ENCODE results near the gene JHY.

Gene JHY

GRCh38 chr11:122872046-122872445 is 10.5 kb upstream of the JHY start:
- no peak for DNase-seq (ENCODE audit: insufficient read length, low spot score)
- no peak for FAIRE-seq
- TF ChIP-seq, protein P1, sequence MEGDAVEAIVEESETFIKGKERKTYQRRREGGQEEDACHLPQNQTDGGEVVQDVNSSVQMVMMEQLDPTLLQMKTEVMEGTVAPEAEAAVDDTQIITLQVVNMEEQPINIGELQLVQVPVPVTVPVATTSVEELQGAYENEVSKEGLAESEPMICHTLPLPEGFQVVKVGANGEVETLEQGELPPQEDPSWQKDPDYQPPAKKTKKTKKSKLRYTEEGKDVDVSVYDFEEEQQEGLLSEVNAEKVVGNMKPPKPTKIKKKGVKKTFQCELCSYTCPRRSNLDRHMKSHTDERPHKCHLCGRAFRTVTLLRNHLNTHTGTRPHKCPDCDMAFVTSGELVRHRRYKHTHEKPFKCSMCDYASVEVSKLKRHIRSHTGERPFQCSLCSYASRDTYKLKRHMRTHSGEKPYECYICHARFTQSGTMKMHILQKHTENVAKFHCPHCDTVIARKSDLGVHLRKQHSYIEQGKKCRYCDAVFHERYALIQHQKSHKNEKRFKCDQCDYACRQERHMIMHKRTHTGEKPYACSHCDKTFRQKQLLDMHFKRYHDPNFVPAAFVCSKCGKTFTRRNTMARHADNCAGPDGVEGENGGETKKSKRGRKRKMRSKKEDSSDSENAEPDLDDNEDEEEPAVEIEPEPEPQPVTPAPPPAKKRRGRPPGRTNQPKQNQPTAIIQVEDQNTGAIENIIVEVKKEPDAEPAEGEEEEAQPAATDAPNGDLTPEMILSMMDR (IDR thresholded peaks at IDR 0.05; ENCODE audit: insufficient read depth, missing control alignments), result no peak

DNA sequence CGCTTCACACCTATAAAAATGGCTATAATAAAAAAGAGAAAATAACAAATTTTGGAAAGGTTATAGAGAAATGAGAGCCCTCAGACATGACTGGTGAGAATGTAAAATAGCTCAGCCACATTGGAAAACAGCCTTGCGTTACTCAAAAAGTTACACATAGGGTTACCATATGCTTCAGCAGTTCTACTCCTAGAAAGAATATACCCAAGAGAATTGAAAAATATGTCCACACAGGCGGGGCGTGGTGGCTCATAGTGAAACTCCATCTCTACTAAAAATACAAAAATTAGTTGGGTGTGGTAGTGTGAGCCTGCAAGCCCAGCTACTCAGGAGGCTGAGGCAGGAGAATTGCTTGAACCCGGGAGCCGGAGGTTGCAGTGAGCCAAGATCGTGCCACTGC is 7.6 kb upstream of the JHY start:
- DNase-seq (ENCODE audit: insufficient read length, low spot score) (no peak), FAIRE-seq (no peak)
- TF ChIP-seq, protein P1 (IDR thresholded peaks at IDR 0.05; ENCODE audit: insufficient read depth, missing control alignments), result no peak

- TF ChIP-seq, protein P1 (IDR thresholded peaks at IDR 0.05; ENCODE audit: insufficient read depth, missing control alignments), result no peak
- FAIRE-seq (no peak), DNase-seq (ENCODE audit: insufficient read length, low spot score) (no peak)
These were observed 4.8 kb upstream of the JHY start for GRCh38 chr11:122877732-122878131.

GRCh38 chr11:122879785-122880184 is 2.8 kb upstream of the JHY start:
- DNase-seq (ENCODE audit: insufficient read length, low spot score) (no peak), FAIRE-seq (no peak)
- TF ChIP-seq, protein P1 (IDR thresholded peaks at IDR 0.05; ENCODE audit: insufficient read depth, missing control alignments), result no peak

GRCh38 chr11:122882857-122883645 is 492 bp downstream of the JHY start:
- DNase-seq (ENCODE audit: insufficient read length, low spot score) (no peak), FAIRE-seq (no peak)
- TF ChIP-seq, protein P1 (IDR thresholded peaks at IDR 0.05; ENCODE audit: insufficient read depth, missing control alignments), result no peak

DNA sequence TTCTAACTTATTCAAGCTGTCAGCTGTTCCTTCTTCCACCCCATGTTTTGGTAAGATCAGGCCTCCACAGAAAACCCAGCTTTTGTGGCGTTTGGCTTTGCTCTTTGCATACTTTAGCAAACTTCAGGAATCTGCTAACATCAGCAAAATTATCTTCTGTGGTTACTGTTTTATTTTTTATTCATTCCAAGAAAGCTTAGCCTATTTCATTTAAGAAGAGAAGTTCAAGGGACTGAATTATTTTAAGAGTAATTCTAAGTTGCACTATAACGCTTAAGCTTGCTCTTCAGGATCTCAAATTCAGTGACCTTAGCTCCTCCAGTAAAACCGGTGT is 1.1 kb downstream of the JHY start:
- TF ChIP-seq, protein P1 (IDR thresholded peaks at IDR 0.05; ENCODE audit: insufficient read depth, missing control alignments), result no peak
- DNase-seq (ENCODE audit: insufficient read length, low spot score) (no peak), FAIRE-seq (no peak)

GRCh38 chr11:122888162-122888561 is 5.6 kb downstream of the JHY start:
- DNase-seq (ENCODE audit: insufficient read length, low spot score) (no peak), FAIRE-seq (no peak)
- TF ChIP-seq, protein P1 (IDR thresholded peaks at IDR 0.05; ENCODE audit: insufficient read depth, missing control alignments), result no peak
